Ecto neural progenitor cell (in vitro differentiated cells): ENCODE measurements around the gene RPL10.

Source experiments
- DNase-seq: peaks from one replicate; pipeline ENCODE4 v3.0.0-alpha.2; 2018; ENCODE audit warnings: low spot score

Gene RPL10

DNA sequence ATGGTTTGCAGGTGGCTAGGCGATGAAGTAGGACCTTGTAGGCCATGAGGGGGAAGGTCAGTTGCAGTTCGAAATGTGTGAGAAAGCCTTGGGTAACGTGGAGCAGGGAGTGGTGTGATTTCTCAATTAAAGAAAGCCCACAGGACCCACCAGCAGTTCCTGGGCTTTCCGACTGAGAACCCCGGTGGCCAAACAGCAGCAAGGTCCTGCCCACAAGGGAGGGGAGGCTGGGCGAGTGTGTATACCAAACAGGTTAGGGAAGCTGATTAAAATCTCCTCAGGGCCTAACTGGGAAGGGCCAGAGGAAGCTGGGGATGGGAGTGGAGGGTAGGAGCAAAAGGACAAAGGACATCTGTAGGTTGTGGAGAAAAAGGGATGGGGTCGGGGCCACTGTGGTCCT, 32.7 kb downstream of the RPL10 start:
- DNase-seq, result no peak

DNA sequence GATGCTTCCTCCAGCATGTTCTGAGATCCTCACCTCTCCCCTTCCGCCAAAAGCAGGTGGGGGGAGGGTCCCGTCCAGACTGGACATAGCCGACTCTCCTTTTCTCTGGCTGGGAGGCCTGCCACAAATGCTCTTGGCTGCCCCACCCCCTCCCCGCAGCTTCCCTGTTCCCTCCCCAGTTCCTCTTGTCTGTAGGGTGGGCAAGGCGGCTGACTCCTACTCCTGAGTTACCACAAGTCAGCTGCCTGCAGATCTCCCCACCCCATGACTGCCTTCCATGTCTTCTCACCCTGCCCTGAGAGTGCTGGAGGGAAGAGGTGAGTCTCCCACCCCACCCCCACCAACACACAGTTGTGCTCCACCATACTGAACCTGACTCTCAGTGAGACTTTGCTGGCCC, 33.2 kb downstream of the RPL10 start:
- DNase-seq, result no peak

DNA sequence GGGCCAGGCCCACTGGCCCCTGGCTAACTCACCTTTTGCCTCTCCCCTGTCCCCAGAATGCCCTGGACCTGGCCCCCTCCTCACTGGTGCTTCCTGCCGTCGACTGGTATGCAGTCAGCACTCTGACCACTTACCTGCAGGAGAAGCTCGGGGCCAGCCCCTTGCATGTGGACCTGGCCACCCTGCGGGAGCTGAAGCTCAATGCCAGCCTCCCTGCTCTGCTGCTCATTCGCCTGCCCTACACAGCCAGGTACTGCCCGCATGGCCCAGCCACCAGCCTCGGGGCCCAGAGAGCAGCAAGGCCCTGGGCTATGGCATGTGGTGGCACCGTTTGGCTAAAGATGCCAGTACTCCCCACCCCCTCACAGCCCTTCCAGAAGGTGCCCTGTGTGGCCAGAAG, 34.0 kb downstream of the RPL10 start:
- DNase-seq, result no peak

DNA sequence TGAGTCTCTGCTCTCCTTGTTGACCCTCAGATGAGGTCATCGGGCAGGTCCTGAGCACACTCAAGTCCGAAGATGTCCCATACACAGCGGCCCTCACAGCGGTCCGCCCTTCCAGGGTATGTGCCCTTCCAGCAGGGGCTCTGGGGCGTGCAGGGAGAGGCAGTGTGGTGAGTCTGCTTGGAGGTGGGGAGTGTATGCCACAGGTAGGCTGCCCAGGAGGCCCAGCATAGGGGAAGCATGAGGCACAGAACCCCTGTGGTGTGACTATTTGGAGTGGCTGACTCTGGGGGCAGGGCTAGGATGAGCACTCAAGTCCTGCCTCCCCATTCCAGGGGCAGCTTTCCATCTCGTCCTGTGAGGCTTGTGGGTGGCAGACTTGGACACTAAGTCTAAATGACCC, 35.4 kb downstream of the RPL10 start:
- DNase-seq, result no peak

DNA sequence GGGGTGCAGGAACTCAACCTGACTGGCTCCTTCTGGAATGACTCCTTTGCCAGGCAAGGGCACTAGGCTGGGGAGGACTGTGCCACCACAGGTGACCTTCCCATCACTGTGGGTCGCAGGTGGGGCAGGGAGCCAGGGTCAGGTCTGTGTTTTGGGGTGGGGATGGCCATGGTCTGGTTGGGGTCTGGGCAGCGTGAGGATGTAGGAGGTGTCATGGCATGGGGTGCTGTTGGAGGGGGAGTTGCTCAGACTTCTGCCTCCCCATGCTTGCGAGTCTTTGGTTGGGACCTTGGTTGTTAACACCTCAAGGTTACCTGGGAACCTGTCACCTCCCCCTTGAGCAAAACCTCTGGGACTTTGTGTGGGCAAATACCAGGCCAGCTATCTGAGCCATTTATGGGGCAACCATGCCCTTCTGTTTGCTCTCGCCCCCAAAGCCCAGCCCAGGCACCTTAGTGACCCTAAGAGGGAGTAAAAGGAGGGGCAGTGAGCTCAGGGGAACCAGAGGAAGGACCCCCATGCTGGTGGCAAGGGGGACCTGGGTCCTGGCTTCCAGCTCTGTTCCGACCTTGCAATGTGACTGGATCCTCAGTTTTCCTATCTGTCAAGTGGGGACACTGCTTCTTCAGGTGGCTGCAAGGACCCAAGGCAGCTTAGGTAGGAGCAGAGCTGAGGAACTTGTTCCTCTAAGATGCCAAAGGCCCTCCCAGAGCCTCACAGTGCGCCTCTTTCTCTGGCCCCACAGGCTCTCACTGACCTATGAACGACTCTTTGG, 36.4 kb downstream of the RPL10 start:
- no peak for DNase-seq

GRCh38 chrX:154435171-154435733, 37.1 kb downstream of the RPL10 start:
- DNase-seq, result no peak

DNA sequence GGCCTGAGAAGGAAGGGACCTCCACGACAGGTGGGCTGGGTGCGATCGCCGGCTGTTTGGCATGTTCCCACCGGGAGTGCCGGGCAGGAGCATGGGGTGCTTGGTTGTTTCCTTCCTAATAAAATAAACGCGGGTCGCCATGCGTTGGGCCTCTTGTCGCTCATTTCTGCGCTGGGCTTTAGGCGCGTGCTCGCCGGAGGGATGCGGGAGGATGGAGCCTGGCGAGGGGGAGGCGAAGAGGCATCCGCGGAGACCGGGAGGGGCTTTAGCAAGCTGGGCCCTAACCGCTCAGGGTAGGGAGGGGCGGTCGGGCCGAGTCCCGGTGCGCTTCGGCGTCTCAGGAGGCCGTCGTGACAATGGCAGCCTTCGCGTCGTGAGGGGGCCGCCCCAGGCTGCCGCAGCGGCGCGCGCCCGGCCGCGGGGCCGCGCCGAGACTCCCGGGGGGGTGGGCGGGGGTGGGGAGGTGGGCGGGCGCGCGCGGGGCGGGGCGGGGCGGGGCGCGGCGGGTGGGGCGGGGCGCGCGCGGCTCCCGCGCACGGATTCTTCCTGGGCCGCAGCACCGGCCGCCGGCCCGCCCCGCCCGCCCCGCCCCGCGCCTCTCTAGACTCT, 38.3 kb downstream of the RPL10 start:
- DNase-seq, result peak; percentile 64

DNA sequence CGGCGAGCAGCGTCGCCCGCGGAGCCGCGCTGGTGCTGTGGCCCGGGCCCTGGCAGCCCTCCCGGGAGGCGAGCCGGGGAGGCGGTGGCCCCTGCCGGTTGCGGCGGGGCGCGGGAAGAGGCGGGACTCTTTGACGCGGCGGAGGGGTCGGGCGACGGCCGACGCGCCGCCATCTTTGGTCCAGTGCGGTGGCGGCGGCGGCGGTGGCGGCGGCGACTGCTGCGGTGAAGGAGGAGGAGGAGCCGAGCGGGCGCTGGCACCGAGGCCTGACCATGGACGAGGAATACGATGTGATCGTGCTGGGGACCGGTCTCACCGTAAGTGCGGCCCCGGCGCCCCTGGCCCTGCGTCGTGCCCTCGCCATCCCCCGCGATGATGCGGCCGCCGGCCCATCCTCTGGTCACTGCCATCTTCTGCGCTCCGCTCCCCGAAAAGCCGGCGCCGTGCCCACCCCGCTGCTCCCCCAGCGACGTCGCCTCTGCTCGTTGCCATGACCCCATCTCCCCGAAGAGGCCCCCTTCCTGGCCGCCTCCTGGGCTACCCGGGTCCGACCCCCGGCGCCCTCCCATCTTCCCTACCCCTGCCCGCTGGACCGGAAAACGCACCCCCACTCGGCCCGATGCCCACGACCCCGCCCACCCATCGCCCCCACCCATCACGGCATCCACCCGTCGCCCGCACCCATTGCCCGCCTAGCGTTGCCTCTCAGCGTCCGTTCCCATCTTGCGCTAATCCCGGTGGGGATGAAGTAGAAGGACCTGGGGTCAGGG, 39.0 kb downstream of the RPL10 start, which contains the start of gene GDI1:
Gene GDI1 (plus strand): TSS at position 172 of the 770 bp plus-strand sequence. CDS start 101 bp downstream, at position 273.
- peak; percentile 71 for DNase-seq

DNA sequence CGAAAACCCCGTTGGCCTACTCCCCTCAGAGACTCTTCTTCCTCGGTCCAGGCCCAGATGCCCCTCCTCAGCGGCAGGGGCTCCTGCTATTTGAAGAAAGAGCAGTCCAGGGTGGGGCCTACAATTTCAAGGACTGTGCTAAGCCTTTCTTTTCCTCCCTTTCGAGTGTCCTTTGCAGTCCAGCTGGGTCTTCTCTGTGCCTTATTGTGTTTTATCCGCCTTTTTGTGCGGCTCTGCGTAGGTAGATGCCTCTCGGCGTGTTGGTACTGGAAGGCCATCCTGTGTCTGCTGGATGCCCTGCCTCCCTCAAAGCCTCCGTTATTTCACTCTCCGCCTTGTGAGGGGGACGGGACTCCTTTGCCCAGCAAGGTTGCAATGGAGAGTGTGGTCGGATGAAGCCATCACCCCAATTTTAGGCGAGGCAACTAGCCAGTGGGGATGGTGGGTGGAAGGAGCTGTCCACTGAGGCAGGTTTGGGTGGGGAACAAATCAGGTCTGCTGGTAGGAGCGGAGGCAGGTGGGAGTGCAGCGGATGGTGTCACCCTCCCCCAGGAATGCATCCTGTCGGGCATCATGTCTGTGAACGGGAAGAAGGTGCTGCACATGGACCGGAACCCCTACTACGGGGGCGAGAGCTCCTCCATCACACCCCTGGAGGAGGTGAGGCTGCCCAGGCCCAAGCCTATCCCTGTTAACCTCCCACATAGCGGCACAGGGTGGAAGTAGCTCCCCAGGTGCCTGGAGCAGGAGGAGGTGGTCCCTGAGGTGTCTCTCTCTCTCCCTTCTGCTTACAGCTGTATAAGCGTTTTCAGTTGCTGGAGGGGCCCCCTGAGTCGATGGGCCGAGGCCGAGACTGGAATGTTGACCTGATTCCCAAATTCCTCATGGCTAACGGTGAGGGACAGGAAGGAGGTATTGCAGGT, 40.1 kb downstream of the RPL10 start:
- DNase-seq, result no peak

DNA sequence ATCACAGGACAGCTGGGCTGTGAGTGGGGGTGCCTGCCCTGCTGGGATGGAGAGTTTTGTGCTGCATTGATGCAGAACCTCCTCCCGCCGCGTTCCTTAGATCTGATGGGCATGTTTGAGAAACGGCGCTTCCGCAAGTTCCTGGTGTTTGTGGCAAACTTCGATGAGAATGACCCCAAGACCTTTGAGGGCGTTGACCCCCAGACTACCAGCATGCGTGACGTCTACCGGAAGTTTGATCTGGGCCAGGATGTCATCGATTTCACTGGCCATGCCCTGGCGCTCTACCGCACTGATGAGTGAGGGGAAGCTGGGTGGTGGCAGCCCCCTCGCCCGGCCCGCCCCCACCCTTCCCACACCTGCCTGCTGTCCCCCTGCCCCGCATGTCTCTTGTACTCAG, 41.7 kb downstream of the RPL10 start:
- DNase-seq, result no peak

GRCh38 chrX:154440623-154441357, 42.6 kb downstream of the RPL10 start:
- DNase-seq, result no peak

DNA sequence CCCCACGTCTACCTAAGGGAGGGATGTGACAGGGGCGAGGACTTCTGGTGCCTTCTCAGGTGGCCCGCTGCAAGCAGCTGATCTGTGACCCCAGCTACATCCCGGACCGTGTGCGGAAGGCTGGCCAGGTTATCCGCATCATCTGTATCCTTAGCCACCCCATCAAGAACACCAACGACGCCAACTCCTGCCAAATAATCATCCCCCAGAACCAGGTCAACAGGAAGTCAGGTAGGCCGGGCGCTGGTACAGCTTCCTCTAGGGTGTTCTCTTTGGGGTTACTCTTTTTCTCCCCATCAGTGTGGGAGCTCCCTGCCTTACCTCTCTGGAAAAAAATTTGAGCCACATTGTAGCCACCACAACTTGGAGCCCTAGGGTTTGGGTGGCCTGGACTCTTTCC, 43.4 kb downstream of the RPL10 start:
- no peak for DNase-seq

GRCh38 chrX:154441984-154442707, 44.0 kb downstream of the RPL10 start:
- DNase-seq, result no peak

DNA sequence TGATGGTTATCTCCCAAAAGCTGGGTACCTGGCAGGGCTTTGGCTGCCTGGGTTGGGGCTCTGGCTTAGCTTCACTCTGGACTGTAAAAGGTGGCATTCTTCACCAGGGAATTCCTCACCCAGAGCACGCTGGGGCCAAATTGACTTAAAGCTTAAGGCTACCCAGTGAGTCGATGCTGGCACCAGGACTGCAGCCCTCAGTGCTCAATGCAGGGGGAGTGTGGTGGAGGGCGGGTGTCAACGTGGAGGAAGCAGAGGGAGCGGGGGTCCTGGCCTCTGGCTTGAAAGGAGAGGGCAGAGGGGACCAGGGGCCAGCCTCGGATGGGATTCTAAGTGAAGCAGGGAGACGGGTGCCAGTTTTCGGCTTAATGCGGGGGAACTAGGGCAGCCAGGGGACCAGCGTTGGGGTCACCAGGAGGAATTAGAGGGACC, 45.3 kb downstream of the RPL10 start:
- no peak for DNase-seq

DNA sequence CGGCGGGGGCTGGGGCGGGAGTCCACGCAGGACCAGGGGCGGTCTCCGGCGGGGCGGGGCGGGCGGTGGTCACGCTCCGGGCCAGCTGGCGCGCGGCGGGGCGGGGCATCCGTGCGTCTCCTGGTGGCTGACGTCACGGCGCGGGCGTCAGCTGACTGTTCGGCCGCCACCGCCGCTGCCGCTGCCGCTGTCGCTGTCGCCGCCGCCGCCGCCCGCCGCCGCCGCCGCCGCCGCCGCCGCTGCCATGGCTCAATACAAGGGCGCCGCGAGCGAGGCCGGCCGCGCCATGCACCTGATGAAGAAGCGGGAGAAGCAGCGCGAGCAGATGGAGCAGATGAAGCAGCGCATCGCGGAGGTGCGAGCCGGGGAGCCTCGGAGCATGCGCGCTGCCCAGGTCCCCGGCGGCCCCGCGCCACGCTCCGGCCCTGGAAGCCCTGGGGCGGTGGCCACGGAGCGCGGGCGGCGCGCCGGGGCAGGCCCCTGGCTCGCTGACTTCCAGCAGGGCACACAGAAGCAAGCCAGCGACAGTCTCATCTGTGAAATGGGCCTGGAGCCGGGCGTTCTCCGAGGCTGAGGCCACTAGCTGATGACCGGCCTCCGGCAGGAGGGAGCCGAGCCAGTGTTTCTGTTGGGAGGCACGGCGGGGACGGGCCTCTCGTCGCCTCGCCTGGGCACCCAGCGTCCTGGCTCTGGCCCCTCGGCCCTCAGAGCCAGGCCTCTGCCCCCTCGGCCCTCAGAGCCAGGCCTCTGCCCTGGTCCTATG, 46.0 kb downstream of the RPL10 start, which contains the start of gene FAM50A:
Gene FAM50A (plus strand): TSS at position 150 of the 763 bp plus-strand sequence. CDS start 95 bp downstream, at position 245.
- peak; percentile 78 for DNase-seq

GRCh38 chrX:154444755-154445246, 46.6 kb downstream of the RPL10 start:
- DNase-seq, result no peak

- DNase-seq, result no peak
Observed at GRCh38 chrX:154445776-154446175, 47.6 kb downstream of the RPL10 start.

DNA sequence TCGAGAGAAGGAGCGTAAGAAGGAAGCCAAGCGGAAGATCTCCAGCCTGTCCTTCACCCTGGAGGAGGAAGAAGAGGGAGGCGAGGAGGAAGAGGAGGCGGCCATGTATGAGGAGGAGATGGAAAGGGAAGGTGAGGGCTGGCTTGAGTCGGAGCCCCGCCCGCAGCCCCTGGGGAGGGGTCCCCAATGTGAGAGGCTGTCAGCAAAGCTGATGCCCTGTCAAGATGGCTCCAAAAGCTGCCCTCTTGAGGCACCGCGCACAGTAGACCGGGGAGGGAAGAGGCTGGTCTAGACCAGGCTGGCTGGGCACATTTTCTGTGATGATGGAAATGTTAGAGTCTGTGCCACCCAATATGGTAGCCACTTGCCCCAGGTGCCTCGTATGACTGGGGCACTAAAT, 48.3 kb downstream of the RPL10 start:
- no peak for DNase-seq

- DNase-seq, result no peak
Observed at GRCh38 chrX:154448484-154448883, 50.3 kb downstream of the RPL10 start.
